ENCODE data around the gene PEX11A. TPM values are rescaled to one million over a fixed set of nuclear protein-coding genes. Genes with fewer than 3 reads are reported as not detected.

PEX11A gene
- total and polyA plus RNA-seq, 2 donors (not counting 3 experiments of a cell fraction or from before 2014, with no cell fraction given), result 3.2 to 4.4 TPM

DNA sequence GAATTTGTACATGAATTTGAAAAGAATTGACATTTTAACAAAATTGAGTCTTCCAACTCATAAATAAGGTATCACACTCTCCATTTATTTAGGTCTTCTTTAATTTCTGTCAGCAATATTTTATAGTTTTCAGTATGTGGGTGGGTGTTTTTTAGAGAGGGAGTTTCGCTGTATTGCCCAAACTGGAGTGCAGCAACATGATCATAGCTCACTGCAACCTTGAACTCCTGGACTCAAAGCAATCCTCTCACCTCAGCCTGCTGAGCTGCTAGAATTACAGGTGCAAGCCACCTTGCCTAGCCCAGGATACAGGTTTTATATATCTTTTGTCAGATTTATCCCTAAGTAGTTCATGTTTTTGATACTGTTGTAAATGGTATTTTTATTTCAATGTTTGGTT lies 4.6 kb upstream of the PEX11A start:
- ChIA-PET POLR2A (no interaction called here), CTCF (interaction anchor here (1.5 kb wide), 1 partner anchor 23 kb away, joined by 4 read pairs; no protein-coding TSS in a partner anchor)
- H3K4me2 ChIP-seq (ENCODE audit: insufficient read depth, low read length), result no peak overlapping the region
- peaks cover 2% of the 10 kb centered on the region for H3K4me1 ChIP-seq (ENCODE audit: control insufficient read depth, extremely low read depth, insufficient read depth, low read length)
- no peak for DNase-seq (ENCODE audit: low read depth, low spot score)
- TF ChIP-seq, protein P1, sequence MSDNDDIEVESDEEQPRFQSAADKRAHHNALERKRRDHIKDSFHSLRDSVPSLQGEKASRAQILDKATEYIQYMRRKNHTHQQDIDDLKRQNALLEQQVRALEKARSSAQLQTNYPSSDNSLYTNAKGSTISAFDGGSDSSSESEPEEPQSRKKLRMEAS (IDR thresholded peaks at IDR 0.05; ENCODE audit: insufficient read depth, insufficient read length), result no peak
- TF ChIP-seq GATA2 (IDR thresholded peaks at IDR 0.05; ENCODE audit: insufficient read depth, insufficient read length, low read depth, low read length) (no peak), JUN (IDR thresholded peaks at IDR 0.05; ENCODE audit: borderline replicate concordance, insufficient read depth, insufficient read length, low read depth) (no peak), FOS (IDR thresholded peaks at IDR 0.05; ENCODE audit: borderline replicate concordance, insufficient read depth, low read length) (no peak), MYC (IDR thresholded peaks at IDR 0.05; ENCODE audit: low read depth, low read length) (no peak), EZH2 (IDR thresholded peaks at IDR 0.05; ENCODE audit: borderline replicate concordance, low read depth, low read length, severe bottlenecking) (no peak), POLR2A (IDR thresholded peaks at IDR 0.05; ENCODE audit: low read depth, low read length) (no peak), POLR2AphosphoS5 (IDR thresholded peaks at IDR 0.05; ENCODE audit: insufficient read depth, low read depth, low read length) (no peak)
- TF ChIP-seq, protein P2, sequence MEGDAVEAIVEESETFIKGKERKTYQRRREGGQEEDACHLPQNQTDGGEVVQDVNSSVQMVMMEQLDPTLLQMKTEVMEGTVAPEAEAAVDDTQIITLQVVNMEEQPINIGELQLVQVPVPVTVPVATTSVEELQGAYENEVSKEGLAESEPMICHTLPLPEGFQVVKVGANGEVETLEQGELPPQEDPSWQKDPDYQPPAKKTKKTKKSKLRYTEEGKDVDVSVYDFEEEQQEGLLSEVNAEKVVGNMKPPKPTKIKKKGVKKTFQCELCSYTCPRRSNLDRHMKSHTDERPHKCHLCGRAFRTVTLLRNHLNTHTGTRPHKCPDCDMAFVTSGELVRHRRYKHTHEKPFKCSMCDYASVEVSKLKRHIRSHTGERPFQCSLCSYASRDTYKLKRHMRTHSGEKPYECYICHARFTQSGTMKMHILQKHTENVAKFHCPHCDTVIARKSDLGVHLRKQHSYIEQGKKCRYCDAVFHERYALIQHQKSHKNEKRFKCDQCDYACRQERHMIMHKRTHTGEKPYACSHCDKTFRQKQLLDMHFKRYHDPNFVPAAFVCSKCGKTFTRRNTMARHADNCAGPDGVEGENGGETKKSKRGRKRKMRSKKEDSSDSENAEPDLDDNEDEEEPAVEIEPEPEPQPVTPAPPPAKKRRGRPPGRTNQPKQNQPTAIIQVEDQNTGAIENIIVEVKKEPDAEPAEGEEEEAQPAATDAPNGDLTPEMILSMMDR (IDR thresholded peaks at IDR 0.05; ENCODE audit: extremely low read depth in 1 of 2, insufficient read depth in 1 of 2, low read depth in 1 of 2, low read length in 2 of 2), result no peak
- H2AFZ ChIP-seq (ENCODE audit: low read depth, low read length), result no peak overlapping the region
- no peaks in the 10 kb centered on the region for H4K20me1 ChIP-seq (replicated peaks; ENCODE audit: control insufficient read depth, extremely low read depth, insufficient read depth, low read length)
- intact Hi-C loops (cut with micrococcal nuclease) (no loop called here), dilution Hi-C loops (cut with MboI; ENCODE audit: extremely low pct_ligation_motif_present, low sequenced_read_pairs) (no loop called here)
- no peaks in the 10 kb centered on the region for H3K9me1 ChIP-seq (replicated peaks; ENCODE audit: control insufficient read depth, extremely low read depth, insufficient read depth, low read length)
- H3K36me3 ChIP-seq (ENCODE audit: control insufficient read depth in 2 of 2, extremely low read depth in 1 of 2, insufficient read depth in 2 of 2, low read length in 2 of 2), result no peaks in the 10 kb centered on the region
- no peak overlapping the region for H3K9ac ChIP-seq (replicated peaks; ENCODE audit: extremely low read depth, insufficient read depth, low read length)
- no TSS peak for BruUV-seq (replicated peaks)
- H3K4me3 ChIP-seq (replicated peaks in 1 of 3; ENCODE audit: insufficient read depth in 1 of 3, low read depth in 1 of 3, low read length in 3 of 3), result no peak overlapping the region
- H3K27me3 ChIP-seq (ENCODE audit: control insufficient read depth in 2 of 2, insufficient read depth in 2 of 2, low read length in 2 of 2), result peaks cover 7 to 25% of the 10 kb centered on the region in 2 experiments
- H3K79me2 ChIP-seq (ENCODE audit: control insufficient read depth, insufficient read depth, low read length), result no peaks in the 10 kb centered on the region
- no peaks in the 10 kb centered on the region for H3K9me3 ChIP-seq (replicated peaks; ENCODE audit: control insufficient read depth, insufficient read depth, low read length)
- no peak overlapping the region for H3K27ac ChIP-seq (ENCODE audit: insufficient read depth, low read depth, low read length)
- no peak for FAIRE-seq
